HG02870 (cell line): ENCODE measurements around the gene CDC42EP3.

ENCODE experiments used
- ATAC-seq: cut with Tn5 transposase; IDR thresholded peaks from one replicate; pipeline ENCODE4 v1.9.1; 2021; ENCODE audit warnings: mild to moderate bottlenecking, moderate library complexity; ENCODE audit not compliant: unreplicated experiment

CDC42EP3 gene

GRCh38 chr2:37656512-37657423 lies 14.7 kb downstream of the CDC42EP3 start:
- no peak for ATAC-seq

- ATAC-seq: peak; percentile 70
Observed at GRCh38 chr2:37654932-37655841, 16.3 kb downstream of the CDC42EP3 start.

- no peak for ATAC-seq
Observed at GRCh38 chr2:37654419-37654818, 17.0 kb downstream of the CDC42EP3 start.

GRCh38 chr2:37653805-37654378 lies 17.6 kb downstream of the CDC42EP3 start:
- ATAC-seq: peak; percentile 41

- ATAC-seq: no peak
Observed at GRCh38 chr2:37653093-37653492, 18.3 kb downstream of the CDC42EP3 start.

GRCh38 chr2:37652199-37652640 lies 19.2 kb downstream of the CDC42EP3 start:
- ATAC-seq: no peak

GRCh38 chr2:37650548-37651093 lies 20.8 kb downstream of the CDC42EP3 start:
- ATAC-seq: no peak

- ATAC-seq: no peak
Observed at GRCh38 chr2:37649518-37649917, 21.9 kb downstream of the CDC42EP3 start.

GRCh38 chr2:37648331-37649011 lies 23.0 kb downstream of the CDC42EP3 start:
- ATAC-seq: no peak

- ATAC-seq: no peak
Observed at GRCh38 chr2:37647971-37648330, 23.5 kb downstream of the CDC42EP3 start.

GRCh38 chr2:37645836-37646235 lies 25.6 kb downstream of the CDC42EP3 start:
- no peak for ATAC-seq

- no peak for ATAC-seq
Observed at GRCh38 chr2:37645362-37645761, 26.1 kb downstream of the CDC42EP3 start.

- no peak for ATAC-seq
Observed at GRCh38 chr2:37644191-37644590, 27.3 kb downstream of the CDC42EP3 start.

- ATAC-seq: no peak
Observed at GRCh38 chr2:37643730-37644078, 27.7 kb downstream of the CDC42EP3 start.

GRCh38 chr2:37642907-37643729 lies 28.3 kb downstream of the CDC42EP3 start:
- no peak for ATAC-seq

GRCh38 chr2:37641582-37642171 lies 29.8 kb downstream of the CDC42EP3 start:
- no peak for ATAC-seq

GRCh38 chr2:37639631-37640030 lies 31.8 kb downstream of the CDC42EP3 start:
- no peak for ATAC-seq

GRCh38 chr2:37638973-37639372 lies 32.5 kb downstream of the CDC42EP3 start:
- ATAC-seq: no peak

- ATAC-seq: no peak
Observed at GRCh38 chr2:37637985-37638384, 33.5 kb downstream of the CDC42EP3 start.
